ENCODE data around the gene RPS15. TPM values are rescaled to one million over a fixed set of nuclear protein-coding genes. Genes with fewer than 3 reads are reported as not detected.

Gene RPS15
- total and polyA plus RNA-seq, 2 of the 13 experiments (the other 11 are each of a cell fraction or from before 2014, with no cell fraction given): 695 to 1,411 TPM

- TF ChIP-seq THAP9 (CRISPR knock-in tag; IDR thresholded peaks at IDR 0.05; ENCODE audit: borderline replicate concordance): no peak
- TF ChIP-seq HOXA7 (CRISPR knock-in tag; IDR thresholded peaks at IDR 0.05): no peak
- no peak for TF ChIP-seq KIAA2018 (CRISPR knock-in tag; IDR thresholded peaks at IDR 0.05; ENCODE audit: borderline replicate concordance)
- TF ChIP-seq TFE3 (CRISPR knock-in tag; IDR thresholded peaks at IDR 0.05): no peak
- TF ChIP-seq PATZ1 (CRISPR knock-in tag; IDR thresholded peaks at IDR 0.05): no peak; the same call in none of the 2 replicates
- no peak for TF ChIP-seq FOXP1 (IDR thresholded peaks at IDR 0.05)
- TF ChIP-seq FOXP1 (CRISPR knock-in tag; IDR thresholded peaks at IDR 0.05): no peak
- TF ChIP-seq BATF2 (CRISPR knock-in tag; IDR thresholded peaks at IDR 0.05): no peak
- TF ChIP-seq HNRNPUL1 (IDR thresholded peaks at IDR 0.05; ENCODE audit: low read depth, low read length): no peak
- TF ChIP-seq ZFYVE20 (CRISPR knock-in tag; IDR thresholded peaks at IDR 0.05; ENCODE audit: borderline replicate concordance, low read depth): no peak
- TF ChIP-seq KMT2B (CRISPR knock-in tag; IDR thresholded peaks at IDR 0.05): no peak
- no peak for TF ChIP-seq ZNF468 (CRISPR knock-in tag; IDR thresholded peaks at IDR 0.05)
These were observed 36.9 kb upstream of the RPS15 start, which contains the start of gene GAMT (continued) for GRCh38 chr19:1401138-1401888.
